ENCODE results near the gene PLXNA4.

PLXNA4 gene

DNA sequence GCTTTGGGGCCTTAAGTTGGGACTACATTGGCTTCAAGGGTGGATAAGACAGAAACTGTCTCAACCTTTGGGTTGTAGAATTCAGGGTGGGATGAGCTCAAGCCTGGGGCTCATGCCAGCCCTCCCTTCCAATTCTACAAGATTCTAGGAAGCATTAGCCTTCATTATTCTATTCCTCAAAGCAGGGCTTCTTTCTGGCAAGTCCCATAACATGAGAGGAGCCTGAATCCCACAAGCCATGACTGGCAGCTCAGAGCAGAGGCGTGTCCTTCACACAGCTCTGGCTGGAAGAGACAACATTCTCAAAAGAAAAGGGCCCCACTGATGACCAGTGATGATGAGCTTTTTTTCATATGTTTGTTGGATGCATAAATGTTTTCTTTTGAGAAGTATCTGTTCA, 187.6 kb downstream of the PLXNA4 start:
- TF ChIP-seq, protein P1, sequence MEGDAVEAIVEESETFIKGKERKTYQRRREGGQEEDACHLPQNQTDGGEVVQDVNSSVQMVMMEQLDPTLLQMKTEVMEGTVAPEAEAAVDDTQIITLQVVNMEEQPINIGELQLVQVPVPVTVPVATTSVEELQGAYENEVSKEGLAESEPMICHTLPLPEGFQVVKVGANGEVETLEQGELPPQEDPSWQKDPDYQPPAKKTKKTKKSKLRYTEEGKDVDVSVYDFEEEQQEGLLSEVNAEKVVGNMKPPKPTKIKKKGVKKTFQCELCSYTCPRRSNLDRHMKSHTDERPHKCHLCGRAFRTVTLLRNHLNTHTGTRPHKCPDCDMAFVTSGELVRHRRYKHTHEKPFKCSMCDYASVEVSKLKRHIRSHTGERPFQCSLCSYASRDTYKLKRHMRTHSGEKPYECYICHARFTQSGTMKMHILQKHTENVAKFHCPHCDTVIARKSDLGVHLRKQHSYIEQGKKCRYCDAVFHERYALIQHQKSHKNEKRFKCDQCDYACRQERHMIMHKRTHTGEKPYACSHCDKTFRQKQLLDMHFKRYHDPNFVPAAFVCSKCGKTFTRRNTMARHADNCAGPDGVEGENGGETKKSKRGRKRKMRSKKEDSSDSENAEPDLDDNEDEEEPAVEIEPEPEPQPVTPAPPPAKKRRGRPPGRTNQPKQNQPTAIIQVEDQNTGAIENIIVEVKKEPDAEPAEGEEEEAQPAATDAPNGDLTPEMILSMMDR (conservative IDR thresholded peaks at IDR 0.05): no peak
- no peak overlapping the region for H3K27ac ChIP-seq

DNA sequence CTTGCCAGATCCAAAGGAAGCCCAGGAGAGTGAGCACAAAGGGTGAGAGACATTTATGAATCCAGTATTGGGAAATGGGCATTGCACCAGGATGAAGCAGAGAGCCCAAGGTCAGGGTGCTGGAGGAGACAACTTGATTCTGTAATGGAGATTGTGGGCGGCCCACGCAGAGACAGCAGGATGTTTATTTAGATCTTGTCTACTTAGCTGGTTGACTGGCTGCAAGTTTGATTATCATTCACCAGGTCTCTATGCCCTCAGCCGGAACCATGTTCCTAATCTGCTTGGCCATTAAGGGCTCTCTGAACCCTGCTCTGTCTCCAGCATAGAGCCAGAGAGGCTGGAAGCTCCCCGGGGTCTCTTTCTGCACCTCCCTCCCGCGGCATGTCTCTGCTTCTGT, 188.7 kb downstream of the PLXNA4 start:
- TF ChIP-seq, protein P1 (conservative IDR thresholded peaks at IDR 0.05): no peak
- no peak overlapping the region for H3K27ac ChIP-seq

DNA sequence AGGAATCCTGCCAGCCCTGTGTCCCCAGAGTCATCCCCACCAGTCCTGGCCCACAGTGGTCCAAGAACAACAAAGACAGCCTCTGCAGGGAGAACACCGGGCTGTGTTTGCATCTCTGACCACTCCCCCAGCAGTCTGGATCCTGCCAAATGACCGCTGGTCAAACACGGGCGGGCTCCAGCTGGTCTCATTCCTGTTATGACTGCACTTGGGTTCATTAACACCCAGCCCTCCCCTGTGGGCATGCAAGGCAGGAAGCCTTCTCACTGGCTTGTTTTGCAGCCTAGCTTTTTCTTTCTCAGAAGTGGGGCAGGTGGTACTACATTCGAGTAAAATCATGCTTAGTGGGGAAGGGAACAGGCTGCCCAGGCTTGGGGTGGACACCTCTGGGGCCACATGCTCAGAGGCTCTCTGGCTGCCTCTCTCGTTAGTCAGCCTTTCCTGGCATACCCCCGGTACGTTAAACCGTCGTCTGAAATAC, 190.0 kb downstream of the PLXNA4 start:
- H3K27ac ChIP-seq: no peak overlapping the region
- TF ChIP-seq, protein P1 (conservative IDR thresholded peaks at IDR 0.05): no peak

DNA sequence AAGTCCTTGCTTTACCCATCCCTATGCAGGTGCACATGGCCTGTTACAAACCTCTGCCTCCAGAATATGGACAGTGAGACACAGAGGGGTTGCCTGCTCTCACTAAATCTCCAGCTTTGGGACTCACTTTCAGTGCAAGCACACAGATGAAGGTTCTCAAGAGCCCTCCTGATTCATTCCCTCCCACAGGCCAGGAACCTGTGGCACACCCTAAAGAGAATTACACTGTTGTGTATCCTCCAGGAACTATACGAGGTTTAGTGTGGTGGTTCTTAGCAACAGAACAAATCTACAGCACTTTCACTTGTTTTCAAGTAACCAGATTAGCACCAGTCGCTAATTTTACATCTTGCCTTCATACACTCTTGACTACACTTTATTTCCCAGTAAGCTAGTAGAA, 192.3 kb downstream of the PLXNA4 start:
- H3K27ac ChIP-seq: no peak overlapping the region
- TF ChIP-seq, protein P1 (conservative IDR thresholded peaks at IDR 0.05): no peak

DNA sequence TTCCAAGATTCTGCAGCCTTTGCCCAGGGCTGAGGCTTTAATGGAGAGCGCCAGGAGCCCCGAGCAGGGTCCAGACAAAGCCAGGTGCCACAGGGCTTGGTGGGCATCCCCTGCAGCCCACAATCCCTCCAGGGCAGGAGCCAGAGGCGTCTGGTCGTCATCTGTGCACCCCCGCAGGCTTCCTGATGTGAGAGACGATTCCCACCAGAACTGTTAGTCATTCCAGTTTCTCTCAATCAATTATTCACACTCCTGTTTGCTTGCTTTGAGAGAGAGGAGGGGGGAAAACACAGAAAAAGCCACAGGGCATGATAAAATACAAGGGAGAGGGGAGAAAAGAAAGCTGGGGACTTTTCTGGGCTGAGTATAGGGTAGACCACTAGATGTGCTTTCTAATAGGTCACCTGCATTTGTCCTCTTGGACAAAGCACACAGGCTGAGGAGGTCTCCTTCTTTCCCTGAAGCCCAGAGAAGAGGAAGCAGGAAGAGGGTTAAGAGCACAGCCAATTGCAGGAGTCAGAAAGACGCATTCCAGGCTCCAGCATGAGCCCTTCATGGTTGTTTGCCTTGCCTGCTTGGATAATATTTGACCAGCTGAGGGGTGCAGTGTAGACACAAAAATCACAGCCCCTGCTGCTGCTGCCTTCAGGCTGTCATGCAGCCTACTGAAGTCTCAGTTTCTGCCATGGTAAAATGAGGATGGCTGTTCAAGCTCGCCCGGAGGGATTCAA, 194.4 kb downstream of the PLXNA4 start:
- TF ChIP-seq, protein P1 (conservative IDR thresholded peaks at IDR 0.05): no peak
- peak overlapping the region; percentile 77 for H3K27ac ChIP-seq

DNA sequence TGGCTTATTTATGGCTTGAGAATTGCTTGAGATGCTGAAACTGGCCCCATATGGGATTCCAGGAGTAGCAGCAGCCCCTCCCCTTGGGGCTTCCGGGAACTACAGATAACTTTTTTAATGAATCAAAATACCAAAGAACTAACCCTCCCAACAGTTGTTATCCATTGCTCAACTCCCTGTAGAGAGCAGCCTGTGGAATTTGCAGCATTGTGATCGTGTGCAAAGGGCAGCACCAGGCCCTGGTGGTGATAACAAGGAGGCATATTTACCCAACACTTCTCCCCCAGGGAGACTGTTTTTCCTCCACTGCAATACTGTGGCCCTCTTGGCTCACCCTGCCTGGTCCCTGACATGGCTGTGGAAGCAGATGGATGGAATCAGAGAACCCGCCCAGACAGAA, 196.2 kb downstream of the PLXNA4 start:
- TF ChIP-seq, protein P1 (conservative IDR thresholded peaks at IDR 0.05): no peak
- no peak overlapping the region for H3K27ac ChIP-seq

DNA sequence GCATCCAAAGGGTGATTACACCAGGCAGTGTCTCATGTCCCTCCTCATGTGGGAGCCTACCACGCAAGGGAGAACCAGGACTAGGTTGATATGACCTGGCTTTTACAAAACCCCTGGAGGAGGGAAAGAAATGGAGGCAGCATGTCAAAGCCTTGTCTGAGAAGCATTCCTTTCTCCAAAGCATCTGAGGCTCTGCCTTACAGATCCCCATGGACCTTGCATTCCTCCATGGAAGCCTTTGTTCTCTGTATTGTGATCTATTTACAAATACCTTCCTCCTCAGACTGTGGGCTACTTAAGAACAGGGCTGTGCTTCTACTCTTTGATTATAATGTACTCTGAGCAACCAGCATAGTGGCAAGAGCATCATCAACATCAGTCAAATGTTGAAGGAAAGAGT, 197.0 kb downstream of the PLXNA4 start:
- TF ChIP-seq, protein P1 (conservative IDR thresholded peaks at IDR 0.05): no peak
- H3K27ac ChIP-seq: no peak overlapping the region
